Thyroid gland (tissue), 4 donors: Measurements from ENCODE around the gene SPNS1. TPM values are rescaled to one million over a fixed set of nuclear protein-coding genes. Genes with fewer than 3 reads are reported as not detected.

ENCODE experiments used
- DNase-seq, 2 donors: peaks; one replicate each; pipeline ENCODE4 v3.0.0-alpha.2; 2019
- H3K27ac ChIP-seq, 3 donors: fragments of 200-600 bp; sonication (generic); 1 replicate in 2 of 3; 2 replicates in 1 of 3; pipeline ENCODE4 v1.5.1; 2016 to 2019; ENCODE audit warnings: mild to moderate bottlenecking in 1 of 3, moderate library complexity in 1 of 3
- H3K27me3 ChIP-seq: fragments of 200-600 bp; sonication (generic); one replicate; pipeline ENCODE4 v1.5.1; 2019
- H3K36me3 ChIP-seq, 2 donors: fragments of 200-600 bp; sonication (generic); one replicate each; pipeline ENCODE4 v1.5.1; 2016 to 2019
- H3K4me1 ChIP-seq, 2 donors: fragments of 200-600 bp; sonication (generic); one replicate each; pipeline ENCODE4 v1.5.1; 2017 to 2019
- H3K4me3 ChIP-seq, 3 donors: fragments of 200-600 bp; sonication (generic); replicated peaks in 1 of 3; 1 replicate in 2 of 3; 2 replicates in 1 of 3; pipeline ENCODE4 v1.5.1; 2016; ENCODE audit warnings: mild to moderate bottlenecking in 1 of 3
- H3K9me3 ChIP-seq: fragments of 200-600 bp; sonication (generic); one replicate; pipeline ENCODE4 v1.5.1; 2017
- POLR2A ChIP-seq, 2 donors: fragments of 450-650 bp; IDR thresholded peaks; one replicate each; pipeline ENCODE4 v1.6.1; 2017; ENCODE audit warnings: antibody characterized with exemption in 2 of 2, mild to moderate bottlenecking in 2 of 2, moderate library complexity in 1 of 2
- WGBS, 2 donors: methylation state at CpG; one replicate each; pipeline ENCODE4 v1.1.5; 2017; 5-methylcytosine and 5-hydroxymethylcytosine counted together
- intact Hi-C: fragments of 100-400 bp; cut with DNase I; formaldehyde crosslinking; loops from one replicate; pipeline ENCODE4 v1.15.1; 2023
- total RNA-seq, 4 donors: library from RNA; depleted of rRNA; stranded (reverse); fragments of >200 nt; gene quantifications; one replicate each; pipeline ENCODE4 v1.2.3, GENCODE V29; 2016
- TF ChIP-seq, protein P1 (sequence below), 6 experiments: fragments of 200-600 bp in 3 of 6; fragments of 450-650 bp in 3 of 6; sonication (generic) in 3 of 6; IDR thresholded peaks; one replicate each; pipeline ENCODE4 v1.5.1; 2016 to 2019; ENCODE audit warnings: antibody characterized with exemption in 6 of 6, mild to moderate bottlenecking in 2 of 6, inconsistent platforms in 1 of 6, moderate library complexity in 1 of 6

SPNS1 gene
- total RNA-seq, 4 donors from 2014 or later: 16.5 to 24.2 (median 20.6) TPM

DNA sequence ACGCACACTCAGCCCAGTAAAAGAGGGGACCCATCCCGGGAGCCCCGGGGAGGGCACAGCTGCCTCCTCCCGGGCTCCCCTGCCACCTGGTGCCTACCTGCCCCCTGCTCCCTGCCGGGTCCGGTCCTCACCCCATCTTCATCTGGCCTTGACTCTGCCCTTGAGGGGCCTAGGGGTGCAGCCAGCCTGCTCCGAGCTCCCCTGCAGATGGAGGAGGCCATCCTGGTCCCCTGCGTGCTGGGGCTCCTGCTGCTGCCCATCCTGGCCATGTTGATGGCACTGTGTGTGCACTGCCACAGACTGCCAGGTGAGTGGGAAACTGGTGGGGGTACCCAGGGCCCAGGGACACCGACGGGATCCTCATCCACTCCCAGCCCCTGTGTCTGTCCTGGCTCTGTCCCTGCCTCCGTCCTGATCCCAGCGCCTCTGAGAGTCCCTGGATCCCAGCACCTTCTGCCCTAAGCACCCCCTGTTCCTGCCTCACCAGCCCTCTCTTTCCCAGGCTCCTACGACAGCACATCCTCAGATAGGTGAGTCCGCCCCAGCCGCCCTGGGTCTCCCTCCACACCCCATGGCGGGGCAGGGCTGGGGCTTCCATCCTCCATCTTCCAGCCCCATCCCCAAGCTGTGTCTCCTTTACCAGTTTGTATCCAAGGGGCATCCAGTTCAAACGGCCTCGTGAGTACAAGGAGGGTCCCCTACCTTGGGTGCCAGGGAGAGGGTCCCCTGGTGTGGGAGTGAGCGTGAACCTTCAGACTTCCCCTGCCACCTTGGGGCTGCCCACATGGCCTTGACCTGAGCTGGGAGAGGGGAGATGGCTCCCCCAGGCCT, 10.8 kb downstream of the SPNS1 start:
- H3K36me3 ChIP-seq: peaks cover 38 to 44% of the 10 kb centered on the region in 2 donors
- no peak for DNase-seq

DNA sequence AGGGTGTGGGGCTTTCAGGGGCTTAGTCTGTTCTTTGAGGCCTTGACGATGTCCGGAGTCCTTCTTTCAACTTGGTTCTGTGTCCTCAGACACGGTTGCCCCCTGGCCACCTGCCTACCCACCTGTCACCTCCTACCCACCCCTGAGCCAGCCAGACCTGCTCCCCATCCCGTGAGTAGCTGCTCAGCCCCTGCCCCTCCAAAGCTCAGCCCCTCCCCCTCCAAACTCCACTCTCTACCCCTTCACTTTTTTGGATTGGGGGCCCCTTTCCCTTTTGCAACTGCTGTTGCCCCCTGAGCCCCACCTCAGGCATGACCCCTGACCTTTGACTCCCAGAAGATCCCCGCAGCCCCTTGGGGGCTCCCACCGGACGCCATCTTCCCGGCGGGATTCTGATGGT, 11.5 kb downstream of the SPNS1 start:
- DNase-seq: no peak
- Histone ChIP-seq H3K27me3 (no peaks in the 10 kb centered on the region), H3K9me3 (no peaks in the 10 kb centered on the region), H3K36me3 (peaks cover 37 to 40% of the 10 kb centered on the region in 2 donors), H3K4me3 (no peak overlapping the region), H3K4me1 (no peaks in the 10 kb centered on the region), H3K27ac (no peak overlapping the region)
- WGBS, 2 donors: 94 to 98% methylated on average over 9 of the region's 9 CpGs
- TF ChIP-seq, protein P1, sequence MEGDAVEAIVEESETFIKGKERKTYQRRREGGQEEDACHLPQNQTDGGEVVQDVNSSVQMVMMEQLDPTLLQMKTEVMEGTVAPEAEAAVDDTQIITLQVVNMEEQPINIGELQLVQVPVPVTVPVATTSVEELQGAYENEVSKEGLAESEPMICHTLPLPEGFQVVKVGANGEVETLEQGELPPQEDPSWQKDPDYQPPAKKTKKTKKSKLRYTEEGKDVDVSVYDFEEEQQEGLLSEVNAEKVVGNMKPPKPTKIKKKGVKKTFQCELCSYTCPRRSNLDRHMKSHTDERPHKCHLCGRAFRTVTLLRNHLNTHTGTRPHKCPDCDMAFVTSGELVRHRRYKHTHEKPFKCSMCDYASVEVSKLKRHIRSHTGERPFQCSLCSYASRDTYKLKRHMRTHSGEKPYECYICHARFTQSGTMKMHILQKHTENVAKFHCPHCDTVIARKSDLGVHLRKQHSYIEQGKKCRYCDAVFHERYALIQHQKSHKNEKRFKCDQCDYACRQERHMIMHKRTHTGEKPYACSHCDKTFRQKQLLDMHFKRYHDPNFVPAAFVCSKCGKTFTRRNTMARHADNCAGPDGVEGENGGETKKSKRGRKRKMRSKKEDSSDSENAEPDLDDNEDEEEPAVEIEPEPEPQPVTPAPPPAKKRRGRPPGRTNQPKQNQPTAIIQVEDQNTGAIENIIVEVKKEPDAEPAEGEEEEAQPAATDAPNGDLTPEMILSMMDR (IDR thresholded peaks at IDR 0.05): no peak
- no peak for TF ChIP-seq POLR2A (IDR thresholded peaks at IDR 0.05)
- intact Hi-C loops: no loop called here

More for the DNA sequence above, 10.8 kb downstream of the SPNS1 start:
- WGBS, 2 donors: 93% methylated on average over 11 to 15 of the region's 19 CpGs
- TF ChIP-seq POLR2A (IDR thresholded peaks at IDR 0.05): no peak
- TF ChIP-seq, protein P1 (IDR thresholded peaks at IDR 0.05): no peak
- H3K4me3 ChIP-seq: no peak overlapping the region
- no peaks in the 10 kb centered on the region for H3K4me1 ChIP-seq
- intact Hi-C loops: no loop called here
- H3K27me3 ChIP-seq: no peaks in the 10 kb centered on the region
- H3K9me3 ChIP-seq: no peaks in the 10 kb centered on the region
- no peak overlapping the region for H3K27ac ChIP-seq

DNA sequence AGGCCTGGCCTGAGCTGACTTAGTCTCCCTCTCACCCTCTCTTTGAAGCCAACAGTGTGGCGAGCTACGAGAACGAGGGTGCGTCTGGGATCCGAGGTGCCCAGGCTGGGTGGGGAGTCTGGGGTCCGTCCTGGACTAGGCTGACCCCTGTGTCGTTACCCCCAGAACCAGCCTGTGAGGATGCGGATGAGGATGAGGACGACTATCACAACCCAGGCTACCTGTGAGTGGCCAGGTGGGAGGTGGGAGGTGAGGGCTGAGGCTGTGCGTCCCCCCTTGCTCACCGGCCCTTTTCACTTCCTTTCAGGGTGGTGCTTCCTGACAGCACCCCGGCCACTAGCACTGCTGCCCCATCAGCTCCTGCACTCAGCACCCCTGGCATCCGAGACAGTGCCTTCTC, 11.9 kb downstream of the SPNS1 start:
- H3K4me3 ChIP-seq: no peak overlapping the region
- no peak for TF ChIP-seq POLR2A (IDR thresholded peaks at IDR 0.05)
- TF ChIP-seq, protein P1 (IDR thresholded peaks at IDR 0.05): no peak
- H3K27ac ChIP-seq: no peak overlapping the region
- no peaks in the 10 kb centered on the region for H3K27me3 ChIP-seq
- intact Hi-C loops: no loop called here
- H3K36me3 ChIP-seq: peaks cover 33 to 36% of the 10 kb centered on the region in 2 donors
- WGBS, 2 donors: 79 to 89% methylated on average over 12 to 13 of the region's 13 CpGs
- no peaks in the 10 kb centered on the region for H3K4me1 ChIP-seq
- no peaks in the 10 kb centered on the region for H3K9me3 ChIP-seq
- no peak for DNase-seq

DNA sequence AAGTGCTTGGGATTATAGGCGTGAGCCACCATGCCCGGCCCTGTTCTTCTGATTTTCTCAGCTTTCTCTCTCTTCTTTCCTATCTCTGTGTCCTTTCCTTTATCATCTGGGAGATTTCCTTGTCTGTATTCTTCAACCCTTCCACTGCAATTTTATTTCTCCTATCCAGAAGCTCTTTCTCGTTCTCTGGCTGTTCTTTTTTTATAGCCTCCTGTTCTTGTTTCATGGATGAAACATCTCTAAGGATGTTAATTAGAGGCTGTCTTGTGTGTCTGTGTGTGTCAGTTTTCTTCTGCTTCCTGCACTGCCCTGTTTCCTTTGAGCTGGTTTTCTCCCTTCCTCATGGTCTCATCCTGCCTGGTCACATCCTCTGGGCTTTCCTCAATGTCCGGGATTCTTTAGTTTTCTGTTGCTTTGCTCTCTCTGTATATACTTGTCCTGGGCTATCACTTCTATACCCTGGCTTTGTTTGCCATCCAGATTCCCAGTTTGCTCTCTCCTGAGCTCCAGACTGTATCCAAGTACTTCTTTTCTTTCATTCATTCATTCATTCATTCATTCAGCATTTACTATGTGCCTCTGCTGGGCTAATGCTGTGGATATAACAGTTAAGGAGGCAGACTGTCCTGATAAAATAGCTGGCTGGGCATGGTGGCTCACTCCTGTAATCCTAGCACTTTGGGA, 12.7 kb downstream of the SPNS1 start:
- 95 to 99% methylated on average over 4 of the region's 4 CpGs for whole genome bisulfite sequencing, 2 donors
- H3K27me3 ChIP-seq: no peaks in the 10 kb centered on the region
- no peak overlapping the region for H3K27ac ChIP-seq
- H3K4me1 ChIP-seq: no peaks in the 10 kb centered on the region
- intact Hi-C loops: no loop called here
- peaks cover 28 to 30% of the 10 kb centered on the region in 2 donors for H3K36me3 ChIP-seq
- H3K9me3 ChIP-seq: no peaks in the 10 kb centered on the region
- H3K4me3 ChIP-seq: no peak overlapping the region
- no peak for DNase-seq
- no peak for TF ChIP-seq POLR2A (IDR thresholded peaks at IDR 0.05)
- TF ChIP-seq, protein P1 (IDR thresholded peaks at IDR 0.05): no peak

DNA sequence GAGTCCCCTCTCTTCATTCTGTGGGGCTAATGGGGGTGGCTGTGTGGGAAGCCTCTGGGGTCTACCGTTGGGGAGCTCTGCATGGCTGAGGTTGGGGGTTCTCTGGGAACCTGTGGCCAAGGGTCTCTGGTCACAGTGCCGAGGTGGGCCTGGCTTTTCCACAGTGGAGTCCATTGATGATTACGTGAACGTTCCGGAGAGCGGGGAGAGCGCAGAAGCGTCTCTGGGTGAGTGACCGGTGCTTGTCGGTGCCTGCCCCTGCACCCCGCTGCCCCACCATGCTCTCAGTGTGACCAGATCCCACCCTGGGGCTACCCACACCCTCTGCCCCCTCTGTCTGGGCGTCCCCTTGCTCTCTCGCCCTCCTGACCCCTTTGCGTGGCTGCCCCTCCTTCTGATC, 14.8 kb downstream of the SPNS1 start:
- intact Hi-C loops: no loop called here
- H3K27me3 ChIP-seq: no peaks in the 10 kb centered on the region
- no peaks in the 10 kb centered on the region for H3K4me1 ChIP-seq
- H3K27ac ChIP-seq: no peak overlapping the region
- 92 to 97% methylated on average over 14 of the region's 14 CpGs for WGBS, 2 donors
- H3K4me3 ChIP-seq: no peak overlapping the region
- TF ChIP-seq, protein P1 (IDR thresholded peaks at IDR 0.05): no peak
- TF ChIP-seq POLR2A (IDR thresholded peaks at IDR 0.05): no peak
- peaks cover 12 to 14% of the 10 kb centered on the region in 2 donors for H3K36me3 ChIP-seq
- no peak for DNase-seq
- H3K9me3 ChIP-seq: no peaks in the 10 kb centered on the region
